Lower lobe of right lung (tissue), 2 donors: ENCODE measurements around the gene BGLAP. TPM values are rescaled to one million over a fixed set of nuclear protein-coding genes. Genes with fewer than 3 reads are reported as not detected.

ENCODE experiments used
- ATAC-seq, 2 donors: fragments of 200-7000 bp; cut with Tn5 transposase; one replicate each; pipeline ENCODE4 v1.9.1; 2020 to 2022; ENCODE audit warnings: mild to moderate bottlenecking in 2 of 2, moderate library complexity in 2 of 2
- DNase-seq: peaks from one replicate; pipeline ENCODE4 v3.0.0-alpha.2; 2020
- H3K27ac ChIP-seq: fragments of 200-600 bp; one replicate; pipeline ENCODE4 v1.8.0; 2022
- H3K27me3 ChIP-seq: fragments of 200-600 bp; one replicate; pipeline ENCODE4 v1.8.0; 2022; ENCODE audit warnings: low read depth
- H3K36me3 ChIP-seq: fragments of 200-600 bp; one replicate; pipeline ENCODE4 v1.8.0; 2022; ENCODE audit warnings: mild to moderate bottlenecking
- H3K4me1 ChIP-seq: fragments of 200-600 bp; one replicate; pipeline ENCODE4 v1.8.0; 2022
- H3K4me3 ChIP-seq: fragments of 200-600 bp; one replicate; pipeline ENCODE4 v1.8.0; 2022; ENCODE audit warnings: mild to moderate bottlenecking
- H3K9me3 ChIP-seq: fragments of 200-600 bp; one replicate; pipeline ENCODE4 v1.8.0; 2022
- intact Hi-C: fragments of 100-400 bp; cut with DNase I; formaldehyde crosslinking; loops from one replicate; pipeline ENCODE4 v1.11.0; 2022
- total RNA-seq: library from RNA; stranded (reverse); fragmentation: NEBNext Ultra II Directional; extraction: Animal tissue kit (Norgen Biotek cat#: 25700); gene quantifications from one replicate; pipeline ENCODE4 v1.2.1, GENCODE V29; 2021
- TF ChIP-seq, protein P1 (sequence below): fragments of 200-600 bp; IDR thresholded peaks from one replicate; pipeline ENCODE4 v1.8.0; 2022; ENCODE audit warnings: antibody characterized with exemption, mild to moderate bottlenecking
- donor health status: DM: no; HTN: yes; CAD: no; lungs with severe emphysema.

BGLAP gene
- total RNA-seq, 1 donor from 2014 or later, result 4.8 TPM

DNA sequence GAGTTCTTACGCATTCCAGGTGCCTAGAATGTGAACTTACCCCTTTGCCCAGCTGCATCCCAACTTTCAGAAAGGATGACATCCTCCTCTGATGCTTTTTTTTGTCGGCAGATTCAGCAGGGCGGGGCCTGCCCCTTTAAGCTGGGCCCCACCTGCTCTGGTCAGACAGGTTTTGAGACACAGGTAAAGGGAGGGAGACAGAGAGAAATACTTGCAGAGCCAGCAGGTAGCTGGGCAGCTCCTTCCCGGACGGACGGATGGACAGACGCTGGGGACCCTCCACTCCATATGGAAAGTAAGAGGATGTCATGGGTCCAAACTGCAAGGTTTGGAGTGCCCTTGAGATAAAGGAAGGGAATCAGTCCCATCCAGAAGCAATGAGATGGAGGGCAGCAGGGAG, 42.1 kb downstream of the BGLAP start, which contains the start of gene TMEM79:
TSS of gene TMEM79 (plus strand) at position 214 of the 400 bp plus-strand sequence. CDS start 902 bp downstream, outside the sequence.
- ATAC-seq, result no peak
- peak within 1 kb of the TSS; percentile 89 for H3K4me3 ChIP-seq
- intact Hi-C loops, result no loop called here
- TF ChIP-seq, protein P1, sequence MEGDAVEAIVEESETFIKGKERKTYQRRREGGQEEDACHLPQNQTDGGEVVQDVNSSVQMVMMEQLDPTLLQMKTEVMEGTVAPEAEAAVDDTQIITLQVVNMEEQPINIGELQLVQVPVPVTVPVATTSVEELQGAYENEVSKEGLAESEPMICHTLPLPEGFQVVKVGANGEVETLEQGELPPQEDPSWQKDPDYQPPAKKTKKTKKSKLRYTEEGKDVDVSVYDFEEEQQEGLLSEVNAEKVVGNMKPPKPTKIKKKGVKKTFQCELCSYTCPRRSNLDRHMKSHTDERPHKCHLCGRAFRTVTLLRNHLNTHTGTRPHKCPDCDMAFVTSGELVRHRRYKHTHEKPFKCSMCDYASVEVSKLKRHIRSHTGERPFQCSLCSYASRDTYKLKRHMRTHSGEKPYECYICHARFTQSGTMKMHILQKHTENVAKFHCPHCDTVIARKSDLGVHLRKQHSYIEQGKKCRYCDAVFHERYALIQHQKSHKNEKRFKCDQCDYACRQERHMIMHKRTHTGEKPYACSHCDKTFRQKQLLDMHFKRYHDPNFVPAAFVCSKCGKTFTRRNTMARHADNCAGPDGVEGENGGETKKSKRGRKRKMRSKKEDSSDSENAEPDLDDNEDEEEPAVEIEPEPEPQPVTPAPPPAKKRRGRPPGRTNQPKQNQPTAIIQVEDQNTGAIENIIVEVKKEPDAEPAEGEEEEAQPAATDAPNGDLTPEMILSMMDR, result no peak
- no peak for DNase-seq
- H3K36me3 ChIP-seq, result peaks cover 13% of the 10 kb centered on the region
- peak within 1 kb of the TSS; percentile 89 for H3K27ac ChIP-seq
- H3K27me3 ChIP-seq, result no peaks in the 10 kb centered on the region
- H3K9me3 ChIP-seq, result no peaks in the 10 kb centered on the region
- peaks cover 27% of the 10 kb centered on the region for H3K4me1 ChIP-seq

DNA sequence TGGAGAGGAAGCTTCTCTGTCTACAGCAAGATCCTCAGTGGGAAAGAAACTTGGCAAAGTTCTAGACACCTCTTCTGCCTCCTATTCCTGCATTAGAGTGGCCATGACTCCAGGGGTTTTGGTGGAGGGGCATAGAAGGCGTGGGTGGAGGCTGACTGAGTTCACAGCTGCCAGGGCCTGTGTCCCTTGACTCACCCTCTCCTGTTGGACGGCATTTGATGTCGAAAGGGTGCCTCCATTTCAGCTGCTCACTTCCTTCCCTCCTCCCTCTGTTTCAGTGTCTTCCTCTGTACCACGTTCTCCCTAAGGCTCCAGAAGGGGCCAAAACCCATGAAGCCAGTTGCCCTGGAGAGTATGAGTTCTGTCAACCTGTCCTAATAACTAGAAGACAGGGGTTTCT, 42.8 kb downstream of the BGLAP start:
- H3K4me3 ChIP-seq, result no peak overlapping the region
- H3K27ac ChIP-seq, result no peak overlapping the region
- H3K36me3 ChIP-seq, result peaks cover 13% of the 10 kb centered on the region
- ATAC-seq (no peak), DNase-seq (no peak)
- H3K9me3 ChIP-seq, result no peaks in the 10 kb centered on the region
- TF ChIP-seq, protein P1, result no peak
- no peaks in the 10 kb centered on the region for H3K27me3 ChIP-seq
- H3K4me1 ChIP-seq, result peaks cover 27% of the 10 kb centered on the region
- intact Hi-C loops, result no loop called here

DNA sequence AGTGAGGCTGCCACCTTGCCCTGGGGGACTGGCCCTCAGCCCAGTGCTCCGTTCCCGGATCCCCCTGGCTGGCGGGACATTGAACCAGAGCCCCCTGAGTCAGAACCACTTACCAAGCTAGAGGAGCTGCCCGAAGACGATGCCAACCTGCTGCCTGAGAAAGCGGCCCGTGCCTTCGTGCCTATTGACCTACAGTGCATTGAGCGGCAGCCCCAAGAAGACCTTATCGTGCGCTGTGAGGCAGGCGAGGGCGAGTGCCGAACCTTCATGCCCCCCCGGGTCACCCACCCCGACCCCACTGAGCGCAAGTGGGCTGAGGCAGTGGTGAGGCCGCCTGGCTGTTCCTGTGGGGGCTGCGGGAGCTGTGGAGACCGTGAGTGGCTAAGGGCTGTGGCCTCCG, 43.5 kb downstream of the BGLAP start:
- ATAC-seq (no peak), DNase-seq (no peak)
- Histone ChIP-seq H3K27ac (no peak overlapping the region), H3K4me3 (no peak overlapping the region), H3K36me3 (peaks cover 12% of the 10 kb centered on the region), H3K4me1 (peaks cover 27% of the 10 kb centered on the region), H3K27me3 (no peaks in the 10 kb centered on the region), H3K9me3 (no peaks in the 10 kb centered on the region)
- TF ChIP-seq, protein P1, result no peak
- intact Hi-C loops, result no loop called here

DNA sequence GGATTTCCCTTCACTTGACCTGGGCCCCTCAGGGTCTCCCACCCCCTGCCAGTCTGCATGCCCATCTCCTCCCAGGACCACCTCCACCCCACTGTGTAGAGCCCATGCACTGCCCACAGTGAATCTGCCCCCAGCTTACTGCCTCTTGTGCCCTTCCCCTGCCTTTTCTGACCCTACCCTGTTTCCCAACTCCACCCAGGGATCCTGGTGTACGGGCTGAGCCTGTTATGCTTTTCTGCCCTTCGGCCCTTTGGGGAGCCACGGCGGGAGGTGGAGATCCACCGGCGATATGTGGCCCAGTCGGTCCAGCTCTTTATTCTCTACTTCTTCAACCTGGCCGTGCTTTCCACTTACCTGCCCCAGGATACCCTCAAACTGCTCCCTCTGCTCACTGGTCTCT, 44.1 kb downstream of the BGLAP start:
- Histone ChIP-seq H3K27me3 (no peaks in the 10 kb centered on the region), H3K27ac (no peak overlapping the region), H3K9me3 (no peaks in the 10 kb centered on the region), H3K4me3 (no peak overlapping the region), H3K4me1 (peaks cover 21% of the 10 kb centered on the region), H3K36me3 (peaks cover 12% of the 10 kb centered on the region)
- DNase-seq (no peak), ATAC-seq (no peak)
- TF ChIP-seq, protein P1, result no peak
- intact Hi-C loops, result no loop called here

DNA sequence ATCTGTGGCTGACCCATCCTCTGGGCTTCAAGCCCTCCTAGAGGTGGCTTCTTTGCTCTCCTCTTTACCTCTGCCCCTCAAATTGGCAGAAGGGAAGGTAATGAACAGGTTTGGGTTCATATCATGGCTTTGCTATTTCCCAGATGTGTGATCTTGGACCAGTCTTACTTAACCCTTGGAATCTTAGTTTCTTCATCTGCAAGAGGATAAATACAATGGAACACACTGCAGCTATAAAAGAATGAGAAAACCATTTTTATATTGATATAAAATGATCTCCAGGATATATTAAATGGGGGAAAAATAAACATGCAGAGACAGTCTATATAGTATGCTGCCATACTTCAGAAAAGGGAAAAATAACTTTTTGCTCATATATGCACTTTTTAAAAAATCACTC, 47.9 kb downstream of the BGLAP start:
- H3K27me3 ChIP-seq, result no peaks in the 10 kb centered on the region
- H3K9me3 ChIP-seq, result no peaks in the 10 kb centered on the region
- no peak overlapping the region for H3K27ac ChIP-seq
- no peak overlapping the region for H3K4me3 ChIP-seq
- ATAC-seq, result no peak
- DNase-seq, result no peak
- H3K36me3 ChIP-seq, result peaks cover 23% of the 10 kb centered on the region
- TF ChIP-seq, protein P1, result no peak
- peaks cover 13% of the 10 kb centered on the region for H3K4me1 ChIP-seq
- intact Hi-C loops, result no loop called here
